Measurements from ENCODE around the gene SIPA1.

SIPA1 gene

GRCh38 chr11:65612691-65613090 lies 25.2 kb upstream of the SIPA1 start:
- TF ChIP-seq, protein P1, sequence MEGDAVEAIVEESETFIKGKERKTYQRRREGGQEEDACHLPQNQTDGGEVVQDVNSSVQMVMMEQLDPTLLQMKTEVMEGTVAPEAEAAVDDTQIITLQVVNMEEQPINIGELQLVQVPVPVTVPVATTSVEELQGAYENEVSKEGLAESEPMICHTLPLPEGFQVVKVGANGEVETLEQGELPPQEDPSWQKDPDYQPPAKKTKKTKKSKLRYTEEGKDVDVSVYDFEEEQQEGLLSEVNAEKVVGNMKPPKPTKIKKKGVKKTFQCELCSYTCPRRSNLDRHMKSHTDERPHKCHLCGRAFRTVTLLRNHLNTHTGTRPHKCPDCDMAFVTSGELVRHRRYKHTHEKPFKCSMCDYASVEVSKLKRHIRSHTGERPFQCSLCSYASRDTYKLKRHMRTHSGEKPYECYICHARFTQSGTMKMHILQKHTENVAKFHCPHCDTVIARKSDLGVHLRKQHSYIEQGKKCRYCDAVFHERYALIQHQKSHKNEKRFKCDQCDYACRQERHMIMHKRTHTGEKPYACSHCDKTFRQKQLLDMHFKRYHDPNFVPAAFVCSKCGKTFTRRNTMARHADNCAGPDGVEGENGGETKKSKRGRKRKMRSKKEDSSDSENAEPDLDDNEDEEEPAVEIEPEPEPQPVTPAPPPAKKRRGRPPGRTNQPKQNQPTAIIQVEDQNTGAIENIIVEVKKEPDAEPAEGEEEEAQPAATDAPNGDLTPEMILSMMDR (IDR thresholded peaks at IDR 0.05; ENCODE audit: extremely low read depth, insufficient read depth, missing control alignments): no peak
- DNase-seq (ENCODE audit: low spot score): no peak
- in situ Hi-C loops (cut with MboI; ENCODE audit: low pct_unique_long_range_greater_than_20kb, low sequenced_read_pairs, unreplicated experiment): no loop called here

GRCh38 chr11:65613091-65613928 lies 24.6 kb upstream of the SIPA1 start:
- TF ChIP-seq, protein P1 (IDR thresholded peaks at IDR 0.05; ENCODE audit: extremely low read depth, insufficient read depth, missing control alignments): no peak
- in situ Hi-C loops (cut with MboI; ENCODE audit: low pct_unique_long_range_greater_than_20kb, low sequenced_read_pairs, unreplicated experiment): no loop called here
- DNase-seq (ENCODE audit: low spot score): no peak

- peak; percentile 100 for DNase-seq (ENCODE audit: low spot score)
- TF ChIP-seq, protein P1 (IDR thresholded peaks at IDR 0.05; ENCODE audit: extremely low read depth, insufficient read depth, missing control alignments): no peak
- in situ Hi-C loops (cut with MboI; ENCODE audit: low pct_unique_long_range_greater_than_20kb, low sequenced_read_pairs, unreplicated experiment): no loop called here
Measured at GRCh38 chr11:65615229-65615949, 22.5 kb upstream of the SIPA1 start, which contains the start of gene PCNX3. PCNX3 (plus strand) TSS chr11:65615776; CDS start chr11:65616312, 536 bp downstream.

DNA sequence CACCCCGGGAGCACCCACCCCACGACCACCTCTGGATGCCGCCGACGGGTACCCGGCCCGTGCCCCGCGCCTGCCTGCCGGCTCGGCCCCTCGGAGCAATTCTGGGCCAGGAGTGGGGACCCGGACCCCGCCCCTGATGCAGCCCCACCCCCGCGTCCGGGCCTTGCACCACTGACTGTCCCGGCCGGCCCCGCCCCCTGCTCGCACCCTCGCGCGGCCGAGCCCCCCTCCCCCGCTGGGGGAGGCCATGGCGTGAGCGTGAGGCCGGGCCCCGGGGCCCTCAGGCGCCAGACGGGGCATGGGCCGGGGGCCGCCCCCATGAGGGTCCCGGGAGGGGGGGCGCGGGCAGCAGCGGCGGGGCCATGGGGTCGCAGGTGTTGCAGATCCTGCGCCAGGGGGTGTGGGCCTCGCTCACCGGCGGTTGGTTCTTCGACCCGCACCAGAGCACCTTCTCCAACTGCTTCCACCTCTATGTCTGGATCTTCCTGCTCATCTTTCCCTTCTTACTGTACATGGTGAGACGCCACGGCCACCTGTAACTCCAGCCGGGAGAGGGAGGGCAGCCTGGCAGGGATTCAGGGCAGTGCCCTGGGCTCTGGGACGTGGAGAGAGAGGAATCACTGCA lies 21.8 kb upstream of the SIPA1 start:
- peak; percentile 89 for DNase-seq (ENCODE audit: low spot score)
- in situ Hi-C loops (cut with MboI; ENCODE audit: low pct_unique_long_range_greater_than_20kb, low sequenced_read_pairs, unreplicated experiment): no loop called here
- TF ChIP-seq, protein P1 (IDR thresholded peaks at IDR 0.05; ENCODE audit: extremely low read depth, insufficient read depth, missing control alignments): no peak

DNA sequence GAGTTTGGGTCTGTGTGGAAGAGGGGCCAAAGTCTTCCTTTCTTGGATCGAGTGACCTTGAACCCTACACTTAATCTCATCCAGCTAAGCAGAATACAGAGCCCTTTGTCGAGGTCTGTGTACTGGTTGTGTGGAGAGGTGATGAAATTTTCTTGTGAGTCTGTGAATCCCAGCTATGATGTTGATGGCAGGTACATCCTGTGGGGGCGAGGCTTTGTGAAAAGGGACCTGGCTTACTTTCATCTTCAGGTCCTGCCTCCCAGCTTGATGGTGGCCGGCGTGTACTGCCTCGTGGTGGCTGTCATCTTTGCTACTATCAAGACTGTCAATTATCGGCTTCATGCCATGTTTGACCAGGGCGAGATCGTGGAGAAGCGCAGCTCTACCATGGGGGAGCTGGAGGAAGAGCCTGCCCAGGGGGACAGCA lies 21.3 kb upstream of the SIPA1 start:
- in situ Hi-C loops (cut with MboI; ENCODE audit: low pct_unique_long_range_greater_than_20kb, low sequenced_read_pairs, unreplicated experiment): no loop called here
- TF ChIP-seq, protein P1 (IDR thresholded peaks at IDR 0.05; ENCODE audit: extremely low read depth, insufficient read depth, missing control alignments): no peak
- DNase-seq (ENCODE audit: low spot score): no peak

DNA sequence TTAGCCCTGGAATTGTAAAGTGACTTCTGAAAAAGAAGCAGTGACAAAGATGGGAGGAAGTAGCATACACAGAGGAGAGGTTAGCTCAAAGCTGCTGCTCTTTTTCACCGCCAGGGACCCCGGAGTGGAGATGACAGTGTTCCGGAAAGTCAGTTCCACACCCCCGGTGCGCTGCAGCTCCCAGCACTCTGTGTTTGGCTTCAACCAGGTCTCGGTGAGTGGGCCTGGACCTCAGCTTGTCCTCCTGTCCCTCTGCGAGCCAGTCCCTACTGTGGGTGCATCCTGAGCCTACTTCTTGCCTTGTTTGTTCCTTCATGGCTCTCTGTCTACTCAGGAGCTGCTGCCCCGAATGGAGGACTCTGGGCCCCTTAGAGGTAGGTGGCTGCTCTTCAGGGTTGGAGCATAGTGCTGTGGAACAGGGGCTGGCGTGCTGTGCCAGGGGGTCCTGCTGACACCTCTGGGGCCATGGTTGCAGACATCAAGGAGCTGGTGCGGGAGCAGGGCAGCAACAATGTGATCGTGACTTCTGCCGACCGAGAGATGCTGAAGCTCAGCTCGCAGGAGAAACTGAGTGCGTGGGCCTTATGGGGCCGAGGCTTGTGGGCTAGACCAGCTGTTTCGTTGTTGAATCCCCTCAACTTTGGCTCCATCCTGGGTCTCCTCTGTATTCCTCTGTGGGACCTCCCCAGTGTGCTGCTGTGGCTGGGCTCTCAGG lies 20.6 kb upstream of the SIPA1 start:
- TF ChIP-seq, protein P1 (IDR thresholded peaks at IDR 0.05; ENCODE audit: extremely low read depth, insufficient read depth, missing control alignments): no peak
- no peak for DNase-seq (ENCODE audit: low spot score)
- in situ Hi-C loops (cut with MboI; ENCODE audit: low pct_unique_long_range_greater_than_20kb, low sequenced_read_pairs, unreplicated experiment): no loop called here

All from GM13977 (cell line).